GM04504 (cell line): Measurements from ENCODE around the gene RRAGC.
A peak's percentile ranks its signal among the peaks of the same experiment; 100 is the strongest.
"Not testable (repeated sequence)": the region's sequence is repeated elsewhere in the genome, so short reads cannot be mapped to it uniquely, and the experiment has no call there.

ENCODE experiments used
- DNase-seq: peaks from one replicate; pipeline ENCODE4 v3.0.0-alpha.2; 2012; ENCODE audit warnings: low read depth

RRAGC gene

GRCh38 chr1:38858833-38859560 lies 575 bp downstream of the RRAGC start:
- peak; percentile 45 for DNase-seq

- DNase-seq = no peak
These were observed 6.8 kb downstream of the RRAGC start for GRCh38 chr1:38852780-38853179.

GRCh38 chr1:38848071-38848470 lies 11.5 kb downstream of the RRAGC start:
- no peak for DNase-seq

GRCh38 chr1:38846210-38846609 lies 13.4 kb downstream of the RRAGC start:
- no peak for DNase-seq

- DNase-seq = not testable (repeated sequence)
These were observed 14.5 kb downstream of the RRAGC start for GRCh38 chr1:38845088-38845487.

- no peak for DNase-seq
These were observed 19.3 kb downstream of the RRAGC start for GRCh38 chr1:38840281-38840680.

- no peak for DNase-seq
These were observed 20.2 kb downstream of the RRAGC start for GRCh38 chr1:38839363-38839762.

GRCh38 chr1:38836316-38836715 lies 23.3 kb downstream of the RRAGC start:
- DNase-seq = not testable (repeated sequence)

GRCh38 chr1:38834937-38835827 lies 24.4 kb downstream of the RRAGC start:
- peak; percentile 63 for DNase-seq

- DNase-seq = no peak
These were observed 25.3 kb downstream of the RRAGC start for GRCh38 chr1:38834221-38834782.

- DNase-seq = no peak
These were observed 26.4 kb downstream of the RRAGC start for GRCh38 chr1:38833146-38833545.

- DNase-seq = no peak
These were observed 27.2 kb downstream of the RRAGC start for GRCh38 chr1:38832370-38832734.

GRCh38 chr1:38831731-38832369 lies 27.7 kb downstream of the RRAGC start:
- no peak for DNase-seq

GRCh38 chr1:38829368-38829767 lies 30.2 kb downstream of the RRAGC start:
- no peak for DNase-seq

GRCh38 chr1:38827318-38827717 lies 32.3 kb downstream of the RRAGC start:
- DNase-seq = no peak

GRCh38 chr1:38826886-38827285 lies 32.7 kb downstream of the RRAGC start:
- DNase-seq = no peak

GRCh38 chr1:38826262-38826661 lies 33.3 kb downstream of the RRAGC start:
- DNase-seq = no peak

GRCh38 chr1:38820860-38821259 lies 38.7 kb downstream of the RRAGC start:
- no peak for DNase-seq

- DNase-seq = no peak
These were observed 40.1 kb downstream of the RRAGC start for GRCh38 chr1:38819516-38819915.

- no peak for DNase-seq
These were observed 40.5 kb downstream of the RRAGC start for GRCh38 chr1:38819040-38819439.

GRCh38 chr1:38818175-38818976 lies 41.2 kb downstream of the RRAGC start:
- no peak for DNase-seq
